ENCODE measurements around the gene TAT.

TAT gene

GRCh38 chr16:71552698-71553503 is 24.0 kb downstream of the TAT start (continued):
- no peak for TF ChIP-seq PATZ1 (tag by site-specific recombination; IDR thresholded peaks at IDR 0.05)
- no peak for TF ChIP-seq ZNF214 (tag by site-specific recombination; IDR thresholded peaks at IDR 0.05; ENCODE audit: borderline replicate concordance)
- TF ChIP-seq ELK4 (IDR thresholded peaks at IDR 0.05; ENCODE audit: borderline replicate concordance, low read depth, low read length), result no peak
- TF ChIP-seq ZNF202 (tag by site-specific recombination; IDR thresholded peaks at IDR 0.05; ENCODE audit: borderline replicate concordance), result no peak

GRCh38 chr16:71547168-71547567 is 29.7 kb downstream of the TAT start:
- POLR2A ChIA-PET, result no interaction called here
- Histone ChIP-seq H3K36me3 (ENCODE audit: control insufficient read depth in 2 of 2, insufficient read depth in 1 of 2, low read length in 2 of 2) (no peaks in the 10 kb centered on the region), H3K27ac (ENCODE audit: extremely low read depth, low read depth, low read length) (no peak overlapping the region), H3K9me3 (ENCODE audit: control insufficient read depth, insufficient read depth, low read depth, low read length) (no peaks in the 10 kb centered on the region), H3K4me1 (ENCODE audit: control insufficient read depth, insufficient read depth, low read length) (no peaks in the 10 kb centered on the region), H3K4me3 (ENCODE audit: low read depth, low read length) (no peak overlapping the region)
- CTCF ChIA-PET, result interaction anchor here (0.8 to 1.8 kb wide), 3 partner anchors 9 to 51 kb away, joined by 4 to 7 read pairs (median 7); no protein-coding TSS in a partner anchor
- TF ChIP-seq IKZF3 (tag by site-specific recombination; IDR thresholded peaks at IDR 0.05) (no peak), ZNF2 (tag by site-specific recombination; IDR thresholded peaks at IDR 0.05) (no peak), ZNF121 (tag by site-specific recombination; IDR thresholded peaks at IDR 0.05) (no peak), ZBTB48 (tag by site-specific recombination; IDR thresholded peaks at IDR 0.05) (no peak), ZNF830 (tag by site-specific recombination; IDR thresholded peaks at IDR 0.05; ENCODE audit: low read depth) (no peak), RBAK (tag by site-specific recombination; IDR thresholded peaks at IDR 0.05) (no peak), ZNF692 (tag by site-specific recombination; IDR thresholded peaks at IDR 0.05) (no peak), SP2 (tag by site-specific recombination; IDR thresholded peaks at IDR 0.05) (no peak), ZXDB (tag by site-specific recombination; IDR thresholded peaks at IDR 0.05) (no peak), ZNF626 (tag by site-specific recombination; IDR thresholded peaks at IDR 0.05) (no peak), ZNF274 (IDR thresholded peaks at IDR 0.05; ENCODE audit: low read length) (no peak), ZNF274 (tag by site-specific recombination; IDR thresholded peaks at IDR 0.05; ENCODE audit: borderline replicate concordance) (no peak), YY2 (tag by site-specific recombination; IDR thresholded peaks at IDR 0.05) (no peak), ZNF518A (tag by site-specific recombination; conservative IDR thresholded peaks at IDR 0.05; ENCODE audit: low read depth) (no peak), PRDM10 (tag by site-specific recombination; IDR thresholded peaks at IDR 0.05) (no peak), ZNF677 (tag by site-specific recombination; IDR thresholded peaks at IDR 0.05) (no peak), ZNF585B (tag by site-specific recombination; IDR thresholded peaks at IDR 0.05) (no peak), ZNF132 (tag by site-specific recombination; IDR thresholded peaks at IDR 0.05; ENCODE audit: borderline replicate concordance) (no peak), ZNF549 (tag by site-specific recombination; IDR thresholded peaks at IDR 0.05) (no peak)
